ENCODE results near the gene ASB4.

Gene ASB4

DNA sequence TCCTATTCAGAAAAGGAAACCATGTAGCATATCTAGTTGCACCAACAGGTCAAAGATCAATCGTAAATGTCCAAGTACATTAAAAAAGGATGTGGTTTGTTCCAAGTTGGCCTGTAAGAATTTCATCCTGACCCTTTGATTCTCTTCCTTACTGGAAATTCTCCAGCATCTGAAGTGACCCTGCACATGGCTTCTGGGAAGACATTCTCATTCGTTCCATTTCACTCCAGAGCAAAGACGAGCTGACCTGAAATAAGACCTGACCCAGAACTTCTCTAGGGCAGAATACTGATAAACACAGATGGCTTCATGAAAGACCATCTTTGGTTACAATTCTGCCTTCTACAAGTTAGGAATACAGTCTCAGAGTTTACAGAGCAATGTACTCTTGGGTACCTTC is 39.8 kb downstream of the ASB4 start:
- Histone ChIP-seq H3K4me3 (ENCODE audit: low read depth in 1 of 2, low read length in 1 of 2) (no peak overlapping the region), H3K27ac (no peak overlapping the region), H3K4me1 (ENCODE audit: control insufficient read depth in 1 of 2, insufficient read depth in 1 of 2, low read depth in 1 of 2, low read length in 1 of 2) (no peaks in the 10 kb centered on the region), H3K36me3 (no peaks in the 10 kb centered on the region), H3K9me3 (no peaks in the 10 kb centered on the region), H3K27me3 (no peaks in the 10 kb centered on the region)
- no peak for TF ChIP-seq CTCF (IDR thresholded peaks at IDR 0.05)

DNA sequence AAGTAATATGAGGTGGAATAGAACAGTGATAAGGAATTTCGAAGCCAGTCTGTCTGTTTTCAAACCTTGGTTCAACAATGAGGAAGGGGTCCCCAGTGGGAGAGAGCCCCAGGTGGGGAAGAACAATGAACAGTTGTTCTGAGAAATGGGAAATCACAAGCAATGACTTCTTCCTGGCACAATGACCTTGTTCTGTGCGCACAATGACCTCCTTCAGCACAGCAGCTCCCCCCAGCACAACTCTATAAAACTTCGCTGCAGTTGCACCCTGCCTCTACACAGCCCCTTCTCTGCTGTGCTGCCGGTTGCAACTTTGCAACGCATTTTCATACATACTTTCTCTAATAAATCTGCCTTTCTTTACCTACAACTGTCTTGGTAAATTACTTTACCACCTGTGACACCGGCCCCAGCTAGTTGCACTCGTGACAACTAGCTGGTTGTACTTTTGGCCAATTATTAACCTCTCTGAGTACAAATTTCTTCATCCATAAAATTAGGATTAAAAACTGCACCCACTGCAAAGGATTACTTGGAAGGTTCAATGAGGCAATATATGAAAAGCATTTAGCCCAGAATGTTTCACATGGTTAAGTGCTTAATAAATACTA is 40.5 kb downstream of the ASB4 start:
- Histone ChIP-seq H3K4me3 (ENCODE audit: low read depth in 1 of 2, low read length in 1 of 2) (no peak overlapping the region), H3K27me3 (no peaks in the 10 kb centered on the region), H3K9me3 (no peaks in the 10 kb centered on the region), H3K4me1 (ENCODE audit: control insufficient read depth in 1 of 2, insufficient read depth in 1 of 2, low read depth in 1 of 2, low read length in 1 of 2) (no peaks in the 10 kb centered on the region), H3K27ac (no peak overlapping the region), H3K36me3 (no peaks in the 10 kb centered on the region)
- no peak for TF ChIP-seq CTCF (IDR thresholded peaks at IDR 0.05)

DNA sequence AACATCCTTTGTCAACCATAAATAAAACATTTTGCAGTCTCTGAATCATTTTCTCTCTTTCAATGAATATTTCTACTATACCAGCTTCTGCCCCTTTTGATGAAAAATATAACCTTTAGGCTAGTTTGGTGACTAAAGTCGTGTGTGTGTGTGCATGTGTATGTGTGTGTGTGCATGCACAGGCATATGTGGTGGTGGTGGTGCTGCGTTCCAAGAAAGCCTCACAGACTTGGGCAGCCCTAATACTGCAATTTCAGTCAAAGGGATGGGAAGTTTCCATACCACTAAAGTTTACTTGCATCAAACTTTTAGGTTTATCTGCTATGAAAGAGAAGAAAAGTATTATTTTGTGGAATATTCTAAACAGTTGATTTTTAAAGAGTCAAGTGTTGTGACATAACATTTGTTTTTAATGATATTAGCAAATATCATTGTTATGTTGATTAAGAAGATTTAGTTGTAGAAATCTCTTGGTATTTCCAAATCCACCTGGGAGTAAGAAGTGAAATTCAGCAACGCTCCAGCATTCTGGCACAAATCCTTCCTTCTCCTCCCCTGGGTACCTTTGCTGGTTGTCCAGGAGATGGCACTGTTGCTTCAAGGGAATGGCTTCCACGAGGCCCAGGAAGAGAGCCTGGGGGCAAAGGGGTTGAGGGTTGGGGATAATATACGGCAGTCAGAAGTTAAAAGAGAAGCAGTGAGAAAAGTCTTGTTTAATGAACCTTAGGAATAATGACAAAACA is 41.5 kb downstream of the ASB4 start:
- Histone ChIP-seq H3K4me3 (ENCODE audit: low read depth in 1 of 2, low read length in 1 of 2) (no peak overlapping the region), H3K36me3 (no peaks in the 10 kb centered on the region)
- no peak for TF ChIP-seq CTCF (IDR thresholded peaks at IDR 0.05)

GRCh38 chr7:95527776-95528250 is 42.1 kb downstream of the ASB4 start:
- Histone ChIP-seq H3K4me1 (ENCODE audit: control insufficient read depth in 1 of 2, insufficient read depth in 1 of 2, low read depth in 1 of 2, low read length in 1 of 2) (no peaks in the 10 kb centered on the region), H3K36me3 (no peaks in the 10 kb centered on the region)

More for the DNA sequence above, 41.5 kb downstream of the ASB4 start:
- Histone ChIP-seq H3K27ac (no peak overlapping the region), H3K9me3 (no peaks in the 10 kb centered on the region), H3K4me1 (ENCODE audit: control insufficient read depth in 1 of 2, insufficient read depth in 1 of 2, low read depth in 1 of 2, low read length in 1 of 2) (no peaks in the 10 kb centered on the region), H3K27me3 (no peaks in the 10 kb centered on the region)

GRCh38 chr7:95529701-95530100 is 44.0 kb downstream of the ASB4 start:
- TF ChIP-seq CTCF (IDR thresholded peaks at IDR 0.05), result no peak
- Histone ChIP-seq H3K4me3 (ENCODE audit: low read depth in 1 of 2, low read length in 1 of 2) (no peak overlapping the region), H3K4me1 (ENCODE audit: control insufficient read depth in 1 of 2, insufficient read depth in 1 of 2, low read depth in 1 of 2, low read length in 1 of 2) (no peaks in the 10 kb centered on the region), H3K9me3 (no peaks in the 10 kb centered on the region), H3K36me3 (no peaks in the 10 kb centered on the region), H3K27me3 (no peaks in the 10 kb centered on the region), H3K27ac (no peak overlapping the region)

More at GRCh38 chr7:95527776-95528250, 42.1 kb downstream of the ASB4 start:
- Histone ChIP-seq H3K27ac (no peak overlapping the region), H3K9me3 (no peaks in the 10 kb centered on the region), H3K4me3 (ENCODE audit: low read depth in 1 of 2, low read length in 1 of 2) (no peak overlapping the region), H3K27me3 (no peaks in the 10 kb centered on the region)
- no peak for TF ChIP-seq CTCF (IDR thresholded peaks at IDR 0.05)
